PC-9 (cell line): Measurements from ENCODE around the gene PIK3R3. TPM values are rescaled to one million over a fixed set of nuclear protein-coding genes. Genes with fewer than 3 reads are reported as not detected.

Source experiments
- BruUV-seq: library from RNA; stranded (reverse); fragments of 400-500 nt; replicated peaks from 2 replicates; lab custom pipeline; 2021; lab: Mats Ljungman, UMichigan
- CTCF ChIA-PET: fragments of 300-600 bp; sonication (Branson Sonifier 250); formaldehyde crosslinking; loops from one replicate; lab custom pipeline; 2022; ENCODE audit warnings: antibody characterized with exemption; lab: Charles Lee
- POLR2A ChIA-PET: fragments of 300-600 bp; sonication (Branson Sonifier 250); formaldehyde crosslinking; loops from one replicate; lab custom pipeline; 2022; ENCODE audit warnings: antibody characterized with exemption; ENCODE audit not compliant: unreplicated experiment; lab: Charles Lee
- DNase-seq, 2 experiments: peaks; one replicate each; pipeline versions ENCODE4 v3.0.0 to v3.0.0-alpha.2; 2015 to 2022; ENCODE audit warnings: mixed read lengths in 1 of 2
- H2AFZ ChIP-seq: fragments of 200-600 bp; sonication (generic); 2 replicates; pipeline ENCODE4 v1.8.1; 2017; ENCODE audit warnings: antibody characterized with exemption
- H3F3A ChIP-seq: fragments of 200-600 bp; sonication (generic); 2 replicates; pipeline ENCODE4 v1.8.1; 2017; ENCODE audit warnings: antibody characterized with exemption, mild to moderate bottlenecking, low read depth; ENCODE audit not compliant: insufficient read depth
- H3K27ac ChIP-seq: fragments of 200-600 bp; sonication (generic); 2 replicates; pipeline ENCODE4 v1.6.1; 2016; ENCODE audit warnings: mixed run types
- H3K27me3 ChIP-seq: fragments of 200-600 bp; sonication (generic); 2 replicates; pipeline ENCODE4 v1.6.1; 2016; ENCODE audit warnings: low read depth, mixed run types; ENCODE audit not compliant: insufficient read depth
- H3K36me3 ChIP-seq: fragments of 200-600 bp; sonication (generic); 2 replicates; pipeline ENCODE4 v1.6.1; 2016; ENCODE audit warnings: low read depth, mixed run types
- H3K4me1 ChIP-seq: fragments of 200-600 bp; sonication (generic); replicated peaks from 2 replicates; pipeline ENCODE4 v1.6.1; 2016; ENCODE audit warnings: mixed run types; ENCODE audit not compliant: insufficient read depth
- H3K4me2 ChIP-seq: fragments of 200-600 bp; sonication (generic); 2 replicates; pipeline ENCODE4 v1.6.1; 2017; ENCODE audit warnings: mixed run types
- H3K4me3 ChIP-seq: fragments of 200-600 bp; sonication (generic); 2 replicates; pipeline ENCODE4 v1.6.1; 2016; ENCODE audit warnings: mixed run types
- H3K79me2 ChIP-seq: fragments of 200-600 bp; sonication (generic); 2 replicates; pipeline ENCODE4 v1.6.1; 2017; ENCODE audit warnings: low read depth, mixed run types
- H3K9me2 ChIP-seq: fragments of 200-600 bp; sonication (generic); 2 replicates; pipeline ENCODE4 v1.8.1; 2017; ENCODE audit warnings: mild to moderate bottlenecking; ENCODE audit not compliant: insufficient read depth
- H3K9me3 ChIP-seq: fragments of 200-600 bp; sonication (generic); 2 replicates; pipeline ENCODE4 v1.8.1; 2016; ENCODE audit warnings: low read depth; ENCODE audit not compliant: insufficient read depth
- H4K20me1 ChIP-seq: fragments of 200-600 bp; sonication (generic); 2 replicates; pipeline ENCODE4 v1.8.1; 2017; ENCODE audit not compliant: insufficient read depth
- EZH2 ChIP-seq: fragments of 200-600 bp; sonication (generic); IDR thresholded peaks from 2 replicates; pipeline ENCODE4 v1.8.0; 2017; ENCODE audit warnings: antibody characterized with exemption, low read depth
- intact Hi-C: fragments of 100-400 bp; cut with micrococcal nuclease; formaldehyde crosslinking; loops from one replicate; pipeline ENCODE4 v1.10.0; 2022; ENCODE audit not compliant: unreplicated experiment
- total RNA-seq: library from RNA; stranded (reverse); gene quantifications from 2 replicates; pipeline ENCODE4 v1.2.3, GENCODE V29; 2021
- TF ChIP-seq, protein P1 (sequence below): fragments of 200-600 bp; sonication (generic); conservative IDR thresholded peaks from 2 replicates; pipeline ENCODE4 v1.6.1; 2017; ENCODE audit warnings: mixed run types, antibody characterized with exemption, mild to moderate bottlenecking, moderate library complexity

Gene PIK3R3
- total RNA-seq, 1 experiment from 2014 or later = 44.2 TPM

DNA sequence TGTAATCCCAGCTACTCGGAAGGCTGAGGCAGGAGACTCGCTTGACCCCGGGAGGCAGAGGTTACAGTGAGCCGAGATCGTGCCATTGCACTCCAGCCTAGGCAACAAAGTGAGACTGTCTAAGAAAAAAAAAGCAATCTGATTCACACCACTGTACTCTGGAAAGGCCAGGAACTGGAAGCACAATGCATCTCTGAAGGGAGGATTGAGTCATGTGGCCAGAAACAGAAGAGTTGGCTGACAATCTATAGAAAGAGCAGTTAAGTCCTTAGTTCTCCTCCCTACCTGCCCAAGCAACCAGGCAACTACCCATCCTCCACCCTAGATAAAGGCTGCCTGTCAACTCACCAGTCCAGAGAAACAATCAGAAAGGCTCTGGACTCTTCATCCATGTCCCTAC lies 45.9 kb downstream of the PIK3R3 start:
- Histone ChIP-seq H3K4me3 (no peak overlapping the region), H3K4me2 (no peak overlapping the region), H3K4me1 (peaks cover 50% of the 10 kb centered on the region), H3K9me3 (0 out of 2 replicates have a peak, but pooled peaks cover 5% of the 10 kb centered on the region), H2AFZ (no peak overlapping the region), H3K36me3 (peaks cover 13% of the 10 kb centered on the region), H3K27ac (0 out of 2 replicates have a peak overlapping the region, but pooled peaks have one; percentile 18), H3K9me2 (no peaks in the 10 kb centered on the region), H3K27me3 (no peaks in the 10 kb centered on the region), H3K79me2 (peaks cover 97% of the 10 kb centered on the region), H4K20me1 (peaks cover 17% of the 10 kb centered on the region), H3F3A (peaks cover 48% of the 10 kb centered on the region)
- no TSS peak for BruUV-seq
- CTCF ChIA-PET = no interaction called here
- DNase-seq = no peak
- intact Hi-C loops = no loop called here
- TF ChIP-seq, protein P1, sequence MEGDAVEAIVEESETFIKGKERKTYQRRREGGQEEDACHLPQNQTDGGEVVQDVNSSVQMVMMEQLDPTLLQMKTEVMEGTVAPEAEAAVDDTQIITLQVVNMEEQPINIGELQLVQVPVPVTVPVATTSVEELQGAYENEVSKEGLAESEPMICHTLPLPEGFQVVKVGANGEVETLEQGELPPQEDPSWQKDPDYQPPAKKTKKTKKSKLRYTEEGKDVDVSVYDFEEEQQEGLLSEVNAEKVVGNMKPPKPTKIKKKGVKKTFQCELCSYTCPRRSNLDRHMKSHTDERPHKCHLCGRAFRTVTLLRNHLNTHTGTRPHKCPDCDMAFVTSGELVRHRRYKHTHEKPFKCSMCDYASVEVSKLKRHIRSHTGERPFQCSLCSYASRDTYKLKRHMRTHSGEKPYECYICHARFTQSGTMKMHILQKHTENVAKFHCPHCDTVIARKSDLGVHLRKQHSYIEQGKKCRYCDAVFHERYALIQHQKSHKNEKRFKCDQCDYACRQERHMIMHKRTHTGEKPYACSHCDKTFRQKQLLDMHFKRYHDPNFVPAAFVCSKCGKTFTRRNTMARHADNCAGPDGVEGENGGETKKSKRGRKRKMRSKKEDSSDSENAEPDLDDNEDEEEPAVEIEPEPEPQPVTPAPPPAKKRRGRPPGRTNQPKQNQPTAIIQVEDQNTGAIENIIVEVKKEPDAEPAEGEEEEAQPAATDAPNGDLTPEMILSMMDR = no peak
- TF ChIP-seq EZH2 = no peak
- POLR2A ChIA-PET = no interaction called here

DNA sequence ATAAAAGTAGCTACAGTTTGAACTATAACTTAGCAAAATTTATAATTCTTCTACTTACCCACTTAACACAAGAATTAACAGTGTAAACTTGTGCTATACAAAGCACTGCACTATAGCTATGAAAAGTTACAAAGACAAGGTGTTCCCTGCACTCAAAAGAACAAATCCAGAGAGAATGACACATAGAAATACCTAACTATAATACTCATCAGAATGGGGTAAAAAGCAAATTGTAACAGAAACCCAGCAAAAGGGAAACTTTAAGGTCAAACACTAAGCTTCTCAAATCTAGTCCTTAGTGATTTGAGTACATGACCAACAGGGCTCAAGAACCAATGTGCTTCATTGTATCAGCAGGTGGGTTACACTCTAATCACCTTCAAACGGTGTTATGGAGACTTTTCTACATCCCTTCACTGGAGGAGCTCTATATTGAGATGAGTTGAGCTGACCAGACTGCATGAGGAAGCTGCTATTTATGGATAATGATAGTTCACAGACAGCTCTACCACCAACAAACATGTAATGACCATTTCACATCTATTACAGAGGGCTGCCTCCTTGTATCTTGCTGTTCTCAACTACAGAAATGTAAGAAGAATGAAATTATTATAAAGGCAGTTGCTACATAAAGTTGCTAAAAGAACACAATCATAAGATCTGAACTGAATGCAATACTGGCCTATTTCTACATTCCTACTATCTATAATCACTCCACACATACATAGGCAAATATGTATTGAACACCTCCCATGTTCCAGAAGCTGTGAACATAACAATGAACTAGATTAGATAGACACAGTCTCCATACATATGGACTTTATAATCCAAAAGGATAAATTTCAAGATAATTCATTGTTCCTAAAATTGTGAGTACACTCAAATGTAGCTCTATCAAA lies 47.6 kb downstream of the PIK3R3 start:
- no peaks in the 10 kb centered on the region for H3K9me2 ChIP-seq
- peak overlapping the region; percentile 60 for H3K4me2 ChIP-seq
- H3K4me3 ChIP-seq = peak overlapping the region; percentile 10; the same call in 1 of the 2 replicates
- H3K79me2 ChIP-seq = peaks cover 97% of the 10 kb centered on the region
- peaks cover 50% of the 10 kb centered on the region for H3K4me1 ChIP-seq
- ChIA-PET POLR2A (interaction anchor here (0.5 to 0.9 kb wide), 7 partner anchors 38 to 203 kb away, joined by 3 to 5 read pairs (median 4); partner anchors contain the start of gene RAD54L), CTCF (interaction anchor here (0.6 to 0.8 kb wide), 3 partner anchors 45 to 311 kb away, joined by 3 read pairs; no protein-coding TSS in a partner anchor)
- peaks cover 20% of the 10 kb centered on the region for H4K20me1 ChIP-seq
- peak in 1 of 2 experiments; percentile 70 for DNase-seq
- TF ChIP-seq EZH2 = no peak
- TF ChIP-seq, protein P1 = no peak
- intact Hi-C loops = loop anchor here (5.0 kb wide), 1 partner anchor 47 kb away; the partner anchor contains the start of gene PIK3R3
- peaks cover 20% of the 10 kb centered on the region for H3K36me3 ChIP-seq
- H3F3A ChIP-seq = peaks cover 55% of the 10 kb centered on the region
- peak overlapping the region; percentile 91 for H3K27ac ChIP-seq
- BruUV-seq = no TSS peak
- no peaks in the 10 kb centered on the region for H3K27me3 ChIP-seq
- no peak overlapping the region for H2AFZ ChIP-seq
- H3K9me3 ChIP-seq = 0 out of 2 replicates have a peak, but pooled peaks cover 5% of the 10 kb centered on the region

DNA sequence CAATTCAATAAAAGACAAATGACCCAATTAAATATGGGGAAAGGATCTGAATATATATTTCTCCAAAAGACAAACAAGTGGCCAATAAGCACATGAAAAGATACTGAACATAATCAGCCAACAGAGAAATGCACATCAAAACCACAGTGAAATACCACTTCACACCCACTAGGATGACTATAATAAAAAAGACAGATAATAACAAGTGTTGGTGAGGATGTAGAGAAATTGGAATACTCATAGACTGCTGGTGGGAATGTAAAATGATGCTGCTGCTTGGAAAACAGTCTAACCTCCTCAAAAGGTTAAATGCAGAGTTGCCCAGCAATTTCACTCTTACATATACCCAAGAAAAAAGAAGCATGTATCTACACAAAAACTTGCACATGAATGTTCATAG lies 48.9 kb downstream of the PIK3R3 start:
- Histone ChIP-seq H3K36me3 (peaks cover 21% of the 10 kb centered on the region), H3K4me3 (no peak overlapping the region), H3K9me3 (0 out of 2 replicates have a peak, but pooled peaks cover 5% of the 10 kb centered on the region), H3K9me2 (no peaks in the 10 kb centered on the region), H3K27ac (peak overlapping the region; percentile 91), H2AFZ (no peak overlapping the region), H3K79me2 (peaks cover 97% of the 10 kb centered on the region), H3K27me3 (no peaks in the 10 kb centered on the region), H3K4me2 (no peak overlapping the region), H3F3A (peaks cover 57% of the 10 kb centered on the region), H3K4me1 (peaks cover 44% of the 10 kb centered on the region), H4K20me1 (peaks cover 17% of the 10 kb centered on the region; the same call in 1 of the 2 replicates)
- intact Hi-C loops = loop anchor here (5.0 kb wide), 1 partner anchor 49 kb away; the partner anchor contains the start of gene PIK3R3
- BruUV-seq = no TSS peak
- no peak for DNase-seq
- TF ChIP-seq EZH2 = no peak
- TF ChIP-seq, protein P1 = no peak
- CTCF ChIA-PET = no interaction called here
- POLR2A ChIA-PET = no interaction called here
